Testis (tissue), 3 donors: Measurements from ENCODE around the gene CLEC16A. TPM values are rescaled to one million over a fixed set of nuclear protein-coding genes. Genes with fewer than 3 reads are reported as not detected.

Experiments
- DNase-seq: peaks from one replicate; pipeline ENCODE4 v3.0.0-alpha.2; 2019
- H3K27ac ChIP-seq, 2 donors: fragments of 200-600 bp; sonication (generic); one replicate each; pipeline ENCODE4 v1.5.1; 2019
- H3K27me3 ChIP-seq: fragments of 200-600 bp; sonication (generic); one replicate; pipeline ENCODE4 v1.5.1; 2019
- H3K36me3 ChIP-seq: fragments of 200-600 bp; sonication (generic); one replicate; pipeline ENCODE4 v1.5.1; 2017; ENCODE audit warnings: low read depth; ENCODE audit errors: missing control alignments
- H3K4me1 ChIP-seq: fragments of 200-600 bp; sonication (generic); one replicate; pipeline ENCODE4 v1.5.1; 2019
- H3K4me3 ChIP-seq, 2 donors: fragments of 200-600 bp; sonication (generic); one replicate each; pipeline ENCODE4 v1.5.1; 2017 to 2019
- H3K9me3 ChIP-seq: fragments of 200-600 bp; sonication (generic); one replicate; pipeline ENCODE4 v1.5.1; 2017
- POLR2A ChIP-seq: fragments of 450-650 bp; IDR thresholded peaks from one replicate; pipeline ENCODE4 v1.6.1; 2017; ENCODE audit warnings: antibody characterized with exemption, mild to moderate bottlenecking, moderate library complexity
- WGBS, 2 donors: methylation state at CpG; one replicate each; pipeline ENCODE4 v1.1.5; 2018; 5-methylcytosine and 5-hydroxymethylcytosine counted together
- intact Hi-C: fragments of 100-400 bp; cut with DNase I; formaldehyde crosslinking; loops from one replicate; pipeline ENCODE4 v1.15.1; 2023; ENCODE audit warnings: low total_unique reads
- polyA plus RNA-seq: library from polyadenylated mRNA; stranded (reverse); fragments of 350-450 nt; fragmentation: Illumina TruSeq; extraction: RNeasy Lipid Tissue Mini Kit (QIAGEN cat#74804); gene quantifications from one replicate; pipeline ENCODE4 v1.2.3, GENCODE V29; 2014; ENCODE audit warnings: low read depth, low replicate concordance; ENCODE audit not compliant: insufficient read depth
- total RNA-seq, 2 donors: library from RNA; depleted of rRNA; stranded (reverse); fragments of >200 nt; gene quantifications; one replicate each; pipeline ENCODE4 v1.2.3, GENCODE V29; 2016
- TF ChIP-seq, protein P1 (sequence below), 3 experiments: fragments of 450-650 bp in 2 of 3; fragments of 200-600 bp in 1 of 3; sonication (generic) in 1 of 3; IDR thresholded peaks; one replicate each; pipeline ENCODE4 v1.5.1; 2016 to 2019; ENCODE audit warnings: antibody characterized with exemption in 3 of 3, mild to moderate bottlenecking in 2 of 3, moderate library complexity in 1 of 3

Gene CLEC16A
- total and polyA plus RNA-seq, 3 donors from 2014 or later, result 93.9 to 126 (median 122) TPM

DNA sequence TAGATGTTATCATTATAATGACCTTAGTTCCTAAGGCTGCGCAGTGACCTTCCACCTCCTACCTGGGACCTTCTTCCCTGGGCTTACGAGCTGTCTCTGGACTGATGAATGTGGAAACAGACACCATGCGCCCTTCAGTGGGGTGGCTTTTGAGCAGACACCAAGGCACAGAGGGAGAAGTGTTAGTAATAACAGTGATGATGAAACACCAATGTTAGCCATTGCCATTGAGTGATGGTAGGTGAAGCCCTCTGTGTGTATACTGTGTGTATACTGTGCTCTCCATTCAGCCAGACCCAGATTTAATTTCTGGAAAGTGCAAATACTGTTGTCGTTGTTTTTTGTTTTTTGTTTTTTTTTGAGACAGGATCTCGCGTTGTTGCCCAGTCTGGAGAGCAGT lies 44.5 kb downstream of the CLEC16A start:
- no peak overlapping the region for H3K4me3 ChIP-seq
- no peaks in the 10 kb centered on the region for H3K9me3 ChIP-seq
- intact Hi-C loops, result no loop called here
- H3K36me3 ChIP-seq, result no peaks in the 10 kb centered on the region
- no peak for TF ChIP-seq POLR2A
- TF ChIP-seq, protein P1, sequence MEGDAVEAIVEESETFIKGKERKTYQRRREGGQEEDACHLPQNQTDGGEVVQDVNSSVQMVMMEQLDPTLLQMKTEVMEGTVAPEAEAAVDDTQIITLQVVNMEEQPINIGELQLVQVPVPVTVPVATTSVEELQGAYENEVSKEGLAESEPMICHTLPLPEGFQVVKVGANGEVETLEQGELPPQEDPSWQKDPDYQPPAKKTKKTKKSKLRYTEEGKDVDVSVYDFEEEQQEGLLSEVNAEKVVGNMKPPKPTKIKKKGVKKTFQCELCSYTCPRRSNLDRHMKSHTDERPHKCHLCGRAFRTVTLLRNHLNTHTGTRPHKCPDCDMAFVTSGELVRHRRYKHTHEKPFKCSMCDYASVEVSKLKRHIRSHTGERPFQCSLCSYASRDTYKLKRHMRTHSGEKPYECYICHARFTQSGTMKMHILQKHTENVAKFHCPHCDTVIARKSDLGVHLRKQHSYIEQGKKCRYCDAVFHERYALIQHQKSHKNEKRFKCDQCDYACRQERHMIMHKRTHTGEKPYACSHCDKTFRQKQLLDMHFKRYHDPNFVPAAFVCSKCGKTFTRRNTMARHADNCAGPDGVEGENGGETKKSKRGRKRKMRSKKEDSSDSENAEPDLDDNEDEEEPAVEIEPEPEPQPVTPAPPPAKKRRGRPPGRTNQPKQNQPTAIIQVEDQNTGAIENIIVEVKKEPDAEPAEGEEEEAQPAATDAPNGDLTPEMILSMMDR (IDR thresholded peaks at IDR 0.05), result no peak
- no peak for DNase-seq
- WGBS, 2 donors, result 93 to 97% methylated on average over 6 of the region's 6 CpGs
- H3K4me1 ChIP-seq, result peaks cover 6% of the 10 kb centered on the region
- H3K27me3 ChIP-seq, result no peaks in the 10 kb centered on the region
- no peak overlapping the region for H3K27ac ChIP-seq

DNA sequence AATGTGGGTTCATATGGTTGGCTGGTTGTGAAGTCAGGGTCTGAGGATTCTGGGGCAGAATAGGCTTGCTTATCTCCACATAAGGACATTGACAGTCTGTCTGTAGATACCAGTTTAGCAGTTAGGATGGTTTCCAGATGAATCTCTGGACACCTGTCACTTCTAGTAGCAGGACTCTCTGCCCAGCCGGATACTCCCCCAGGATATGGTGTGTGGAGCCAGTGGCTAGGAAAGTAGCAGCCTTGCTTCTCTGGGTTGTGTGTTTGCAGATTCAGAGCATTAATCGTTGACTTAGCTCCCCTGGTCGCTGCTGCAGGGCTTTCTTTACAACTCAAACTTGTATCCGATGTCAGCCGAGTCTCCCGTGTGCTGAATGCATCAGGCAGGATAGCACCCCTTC lies 45.2 kb downstream of the CLEC16A start:
- no peak overlapping the region for H3K4me3 ChIP-seq
- intact Hi-C loops, result no loop called here
- no peak overlapping the region for H3K27ac ChIP-seq
- peaks cover 6% of the 10 kb centered on the region for H3K4me1 ChIP-seq
- no peaks in the 10 kb centered on the region for H3K27me3 ChIP-seq
- H3K36me3 ChIP-seq, result no peaks in the 10 kb centered on the region
- DNase-seq, result no peak
- no peaks in the 10 kb centered on the region for H3K9me3 ChIP-seq
- 69 to 95% methylated on average over 6 of the region's 6 CpGs for WGBS, 2 donors
- no peak for TF ChIP-seq POLR2A
- TF ChIP-seq, protein P1 (IDR thresholded peaks at IDR 0.05), result no peak

DNA sequence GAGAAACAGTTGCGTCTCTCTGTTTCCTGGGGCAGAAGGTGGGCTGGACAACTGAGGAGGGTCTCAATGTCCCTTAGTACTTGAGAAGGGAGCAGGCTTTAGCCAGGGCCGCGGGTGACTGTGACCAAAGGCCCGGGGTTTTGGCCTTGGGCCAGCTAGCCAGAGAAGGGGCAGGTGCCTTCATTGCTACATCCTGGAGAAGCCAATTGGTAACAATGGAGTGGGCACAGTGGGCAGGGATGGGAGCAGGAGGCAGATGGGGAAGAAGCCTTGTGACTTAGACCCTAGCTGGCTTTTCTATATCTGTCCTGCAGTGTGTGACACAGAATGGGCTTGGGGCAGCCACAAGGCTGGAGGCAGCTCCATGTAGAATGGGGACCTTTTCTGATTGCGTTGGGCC lies 46.0 kb downstream of the CLEC16A start:
- whole genome bisulfite sequencing, 2 donors, result 85 to 87% methylated on average over 5 of the region's 5 CpGs
- TF ChIP-seq, protein P1 (IDR thresholded peaks at IDR 0.05), result no peak
- no peak for TF ChIP-seq POLR2A
- no peak overlapping the region for H3K4me3 ChIP-seq
- H3K27me3 ChIP-seq, result no peaks in the 10 kb centered on the region
- H3K4me1 ChIP-seq, result peaks cover 6% of the 10 kb centered on the region
- DNase-seq, result no peak
- H3K9me3 ChIP-seq, result no peaks in the 10 kb centered on the region
- no peak overlapping the region for H3K27ac ChIP-seq
- intact Hi-C loops, result no loop called here
- no peaks in the 10 kb centered on the region for H3K36me3 ChIP-seq

DNA sequence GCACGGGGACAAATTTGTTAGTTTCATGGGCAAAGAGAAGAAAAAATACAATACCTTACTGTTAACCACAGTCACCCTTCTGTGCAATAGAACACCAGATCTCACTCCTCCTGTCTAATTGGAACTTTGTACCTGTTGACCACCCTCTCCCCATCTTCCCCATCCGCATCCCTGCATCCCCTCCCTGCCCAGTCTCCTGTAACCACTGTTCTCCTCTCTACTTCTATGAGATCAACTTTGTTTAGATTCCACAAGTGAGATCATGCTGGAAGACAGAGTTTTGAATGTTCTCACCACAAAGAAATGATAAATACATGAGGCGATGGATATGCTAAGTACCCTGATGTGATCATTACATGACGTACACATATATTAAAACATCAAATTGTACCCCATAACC lies 47.7 kb downstream of the CLEC16A start:
- H3K4me3 ChIP-seq, result no peak overlapping the region
- 65 to 79% methylated on average over 4 of the region's 4 CpGs for WGBS, 2 donors
- intact Hi-C loops, result no loop called here
- no peak for DNase-seq
- no peaks in the 10 kb centered on the region for H3K36me3 ChIP-seq
- peaks cover 6% of the 10 kb centered on the region for H3K4me1 ChIP-seq
- H3K27ac ChIP-seq, result no peak overlapping the region
- no peaks in the 10 kb centered on the region for H3K27me3 ChIP-seq
- TF ChIP-seq, protein P1 (IDR thresholded peaks at IDR 0.05), result no peak
- TF ChIP-seq POLR2A, result no peak
- H3K9me3 ChIP-seq, result no peaks in the 10 kb centered on the region

DNA sequence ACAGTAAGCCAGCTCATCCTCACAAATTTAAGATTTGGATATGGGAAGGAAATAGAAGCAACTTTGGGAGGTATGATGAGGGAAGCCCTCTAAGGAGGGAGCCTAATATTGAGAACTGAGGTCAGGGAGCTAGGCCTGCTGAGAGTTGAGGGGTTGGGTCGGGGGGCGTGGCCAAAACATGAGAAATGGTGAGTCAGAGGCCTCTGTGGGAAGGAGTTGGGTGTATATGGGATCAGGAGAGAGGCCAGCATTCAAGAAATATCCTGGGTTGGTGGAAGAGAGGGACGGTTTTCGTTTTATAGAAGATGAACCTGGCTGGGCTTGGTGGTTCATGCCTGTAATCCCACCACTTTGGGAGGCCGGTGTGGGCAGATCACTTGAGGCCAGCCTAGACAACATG lies 48.4 kb downstream of the CLEC16A start:
- TF ChIP-seq, protein P1 (IDR thresholded peaks at IDR 0.05), result no peak
- no peak for TF ChIP-seq POLR2A
- H3K27me3 ChIP-seq, result no peaks in the 10 kb centered on the region
- H3K4me1 ChIP-seq, result peaks cover 6% of the 10 kb centered on the region
- H3K36me3 ChIP-seq, result no peaks in the 10 kb centered on the region
- H3K4me3 ChIP-seq, result no peak overlapping the region
- H3K27ac ChIP-seq, result no peak overlapping the region
- no peaks in the 10 kb centered on the region for H3K9me3 ChIP-seq
- intact Hi-C loops, result no loop called here
- DNase-seq, result no peak
- WGBS, 2 donors, result 94% methylated on average over 5 of the region's 5 CpGs
